ENCODE measurements around the gene TIMM13.

Gene TIMM13

GRCh38 chr19:2454962-2455850 is 27.8 kb upstream of the TIMM13 start:
- DNase-seq, result no peak

GRCh38 chr19:2454199-2454961 is 27.0 kb upstream of the TIMM13 start:
- no peak for DNase-seq

GRCh38 chr19:2453431-2454025 is 26.1 kb upstream of the TIMM13 start:
- no peak for DNase-seq

GRCh38 chr19:2451741-2452140 is 24.4 kb upstream of the TIMM13 start:
- DNase-seq, result no peak

- no peak for DNase-seq
Measured at GRCh38 chr19:2451138-2451537, 23.8 kb upstream of the TIMM13 start.

GRCh38 chr19:2449019-2449418 is 21.6 kb upstream of the TIMM13 start:
- no peak for DNase-seq

GRCh38 chr19:2446381-2446780 is 19.0 kb upstream of the TIMM13 start:
- no peak for DNase-seq

- no peak for DNase-seq
Measured at GRCh38 chr19:2444251-2445002, 17.0 kb upstream of the TIMM13 start.

- DNase-seq, result no peak
Measured at GRCh38 chr19:2443785-2444182, 16.4 kb upstream of the TIMM13 start.

GRCh38 chr19:2443116-2443784 is 15.9 kb upstream of the TIMM13 start:
- DNase-seq, result no peak

GRCh38 chr19:2441096-2441752 is 13.8 kb upstream of the TIMM13 start:
- DNase-seq, result no peak

GRCh38 chr19:2440515-2440914 is 13.1 kb upstream of the TIMM13 start:
- DNase-seq, result no peak

GRCh38 chr19:2438178-2438577 is 10.8 kb upstream of the TIMM13 start:
- no peak for DNase-seq

- DNase-seq, result no peak
Measured at GRCh38 chr19:2436926-2437325, 9.5 kb upstream of the TIMM13 start.

GRCh38 chr19:2436384-2436783 is 9.0 kb upstream of the TIMM13 start:
- DNase-seq, result no peak

GRCh38 chr19:2434721-2435265 is 7.4 kb upstream of the TIMM13 start:
- no peak for DNase-seq

- no peak for DNase-seq
Measured at GRCh38 chr19:2434267-2434666, 6.9 kb upstream of the TIMM13 start.

GRCh38 chr19:2433854-2434253 is 6.5 kb upstream of the TIMM13 start:
- no peak for DNase-seq

GRCh38 chr19:2432131-2432848 is 4.9 kb upstream of the TIMM13 start:
- DNase-seq, result no peak

- no peak for DNase-seq
Measured at GRCh38 chr19:2431318-2432055, 4.1 kb upstream of the TIMM13 start.

Measured in activated effector memory CD4-positive, alpha-beta T cell treated with Interleukin-2 at 50 U/mL for 16 hours (primary cell).